BE2C (cell line): ENCODE measurements around the gene LPIN3.

ENCODE experiments used
- DNase-seq: peaks from one replicate; pipeline ENCODE4 v3.0.0-alpha.2; 2020
- H3K27me3 ChIP-seq: fragments of 250-450 bp; sonication (Bioruptor Pico); 2 replicates; pipeline ENCODE4 v1.5.1; 2020; ENCODE audit warnings: mild to moderate bottlenecking
- H3K36me3 ChIP-seq: fragments of 250-450 bp; sonication (Bioruptor Pico); 2 replicates; pipeline ENCODE4 v1.5.1; 2020; ENCODE audit warnings: mild to moderate bottlenecking
- H3K4me1 ChIP-seq: fragments of 250-450 bp; sonication (Bioruptor Pico); 2 replicates; pipeline ENCODE4 v1.5.1; 2020
- H3K4me3 ChIP-seq: 2 replicates; pipeline ENCODE4 v1.5.1; 2011; ENCODE audit warnings: low read depth, low read length
- H3K9me3 ChIP-seq: fragments of 250-450 bp; sonication (Bioruptor Pico); 2 replicates; pipeline ENCODE4 v1.5.1; 2020
- CTCF ChIP-seq: IDR thresholded peaks from 2 replicates; pipeline ENCODE4 v1.5.1; 2012; ENCODE audit warnings: mild to moderate bottlenecking, low read depth, low read length

LPIN3 gene

GRCh38 chr20:41406353-41406752, 65.7 kb downstream of the LPIN3 start:
- TF ChIP-seq CTCF = no peak
- Histone ChIP-seq H3K27me3 (no peaks in the 10 kb centered on the region), H3K9me3 (no peaks in the 10 kb centered on the region), H3K4me3 (no peak overlapping the region), H3K36me3 (peaks cover 60% of the 10 kb centered on the region), H3K4me1 (peaks cover 20% of the 10 kb centered on the region)
- DNase-seq = peak; percentile 39

GRCh38 chr20:41406896-41407444, 66.3 kb downstream of the LPIN3 start:
- no peak overlapping the region for H3K4me3 ChIP-seq
- peaks cover 20% of the 10 kb centered on the region for H3K4me1 ChIP-seq
- H3K27me3 ChIP-seq = no peaks in the 10 kb centered on the region
- DNase-seq = no peak
- H3K9me3 ChIP-seq = no peaks in the 10 kb centered on the region
- peaks cover 65% of the 10 kb centered on the region for H3K36me3 ChIP-seq
- no peak for TF ChIP-seq CTCF

- DNase-seq = no peak
- no peak for TF ChIP-seq CTCF
- Histone ChIP-seq H3K4me3 (no peak overlapping the region), H3K9me3 (no peaks in the 10 kb centered on the region), H3K36me3 (peaks cover 65% of the 10 kb centered on the region), H3K4me1 (peaks cover 20% of the 10 kb centered on the region), H3K27me3 (no peaks in the 10 kb centered on the region)
Observed at GRCh38 chr20:41407607-41408006, 67.0 kb downstream of the LPIN3 start.

- peaks cover 70% of the 10 kb centered on the region for H3K36me3 ChIP-seq
- DNase-seq = no peak
Observed at GRCh38 chr20:41408156-41408794, 67.7 kb downstream of the LPIN3 start.

GRCh38 chr20:41408986-41409385, 68.4 kb downstream of the LPIN3 start:
- TF ChIP-seq CTCF = no peak
- DNase-seq = peak; percentile 69
- no peak overlapping the region for H3K4me3 ChIP-seq
- no peaks in the 10 kb centered on the region for H3K9me3 ChIP-seq
- H3K36me3 ChIP-seq = peaks cover 68% of the 10 kb centered on the region
- H3K27me3 ChIP-seq = no peaks in the 10 kb centered on the region
- peaks cover 20% of the 10 kb centered on the region for H3K4me1 ChIP-seq

More at GRCh38 chr20:41408156-41408794, 67.7 kb downstream of the LPIN3 start:
- H3K4me3 ChIP-seq = no peak overlapping the region
- peaks cover 20% of the 10 kb centered on the region for H3K4me1 ChIP-seq
- no peak for TF ChIP-seq CTCF
- H3K9me3 ChIP-seq = no peaks in the 10 kb centered on the region
- H3K27me3 ChIP-seq = no peaks in the 10 kb centered on the region
